ENCODE results near the gene KRT14. TPM values are rescaled to one million over a fixed set of nuclear protein-coding genes. Genes with fewer than 3 reads are reported as not detected.

The KRT14 gene
- total RNA-seq, result 1 to 10 TPM in 1 of 2 donors, not detected in 1; 2.3 TPM

DNA sequence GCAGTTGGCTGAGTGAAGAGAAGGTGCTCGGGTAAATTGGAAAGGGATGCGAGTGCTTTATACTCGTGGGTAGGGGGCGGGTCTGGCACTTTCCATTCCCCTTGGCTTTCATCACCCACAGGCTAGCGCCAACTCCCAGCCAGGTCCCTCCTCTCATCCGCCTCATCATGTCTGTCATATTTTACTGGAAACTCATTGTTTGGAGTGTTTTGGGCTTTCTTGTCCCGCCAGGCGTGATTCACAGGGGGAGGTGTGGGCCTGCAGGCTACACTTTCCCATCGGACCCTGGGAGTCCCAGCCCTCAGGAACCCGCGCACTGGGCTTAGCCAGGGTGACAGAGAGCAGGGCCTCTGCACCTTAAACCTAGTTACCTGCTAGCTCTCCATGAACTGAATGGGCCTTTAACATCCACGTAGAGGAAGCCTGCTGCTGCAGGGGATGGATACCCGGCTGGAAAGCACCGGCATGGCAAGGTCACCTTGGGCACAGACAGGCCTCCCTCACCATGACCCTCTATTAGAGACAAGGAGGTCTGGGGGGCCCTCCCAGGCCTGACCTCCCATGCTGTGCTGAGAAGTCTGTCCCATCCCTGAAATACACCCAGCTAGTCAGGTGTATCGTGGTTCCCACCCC, at the start of gene KRT14:
TSS of gene KRT14 (minus strand) at position 33 of the 633 bp plus-strand sequence. CDS start 61 bp downstream, outside the sequence.
- intact Hi-C loops (cut with DNase I), result no loop called here
- Histone ChIP-seq H3K36me3 (replicated peaks in 1 of 2; ENCODE audit: insufficient read depth in 1 of 2, low read depth in 2 of 2) (no peaks in the 10 kb centered on the region), H3K4me3 (no peak within 1 kb of the TSS), H3K9me3 (no peaks in the 10 kb centered on the region), H3K27me3 (no peaks in the 10 kb centered on the region), H3K27ac (no peak within 1 kb of the TSS), H3K4me1 (no peaks in the 10 kb centered on the region)
- DNase-seq (no peak), ATAC-seq (no peak)
- WGBS, 2 donors, result 71 to 74% methylated on average over 15 of the region's 15 CpGs
- no peak for TF ChIP-seq CTCF (IDR thresholded peaks at IDR 0.05)
- no peak for TF ChIP-seq POLR2A (IDR thresholded peaks at IDR 0.05)

GRCh38 chr17:41635121-41636097, 48.7 kb upstream of the KRT14 start:
- Histone ChIP-seq H3K27me3 (no peaks in the 10 kb centered on the region), H3K4me1 (peaks cover 14% of the 10 kb centered on the region), H3K4me3 (no peak overlapping the region), H3K36me3 (replicated peaks in 1 of 2; ENCODE audit: insufficient read depth in 1 of 2, low read depth in 2 of 2) (no peaks in the 10 kb centered on the region), H3K9me3 (no peaks in the 10 kb centered on the region), H3K27ac (no peak overlapping the region)
- ATAC-seq (peak; percentile 49), DNase-seq (peak; percentile 40 to 72 (median 50))
- TF ChIP-seq POLR2A (IDR thresholded peaks at IDR 0.05) (no peak), CTCF (IDR thresholded peaks at IDR 0.05) (no peak)
- 34% methylated on average over 11 to 27 of the region's 28 CpGs for WGBS, 2 donors
- intact Hi-C loops (cut with DNase I), result no loop called here

GRCh38 chr17:41634639-41635038, 47.9 kb upstream of the KRT14 start:
- Histone ChIP-seq H3K27ac (no peak overlapping the region), H3K4me1 (peaks cover 14% of the 10 kb centered on the region), H3K27me3 (no peaks in the 10 kb centered on the region), H3K9me3 (no peaks in the 10 kb centered on the region), H3K36me3 (replicated peaks in 1 of 2; ENCODE audit: insufficient read depth in 1 of 2, low read depth in 2 of 2) (no peaks in the 10 kb centered on the region), H3K4me3 (no peak overlapping the region)
- peak; percentile 37 for ATAC-seq
- DNase-seq, result no peak
- WGBS, 2 donors, result 60 to 78% methylated on average over 4 to 7 of the region's 7 CpGs
- intact Hi-C loops (cut with DNase I), result no loop called here
- no peak for TF ChIP-seq POLR2A (IDR thresholded peaks at IDR 0.05)
- TF ChIP-seq CTCF (IDR thresholded peaks at IDR 0.05), result no peak

DNA sequence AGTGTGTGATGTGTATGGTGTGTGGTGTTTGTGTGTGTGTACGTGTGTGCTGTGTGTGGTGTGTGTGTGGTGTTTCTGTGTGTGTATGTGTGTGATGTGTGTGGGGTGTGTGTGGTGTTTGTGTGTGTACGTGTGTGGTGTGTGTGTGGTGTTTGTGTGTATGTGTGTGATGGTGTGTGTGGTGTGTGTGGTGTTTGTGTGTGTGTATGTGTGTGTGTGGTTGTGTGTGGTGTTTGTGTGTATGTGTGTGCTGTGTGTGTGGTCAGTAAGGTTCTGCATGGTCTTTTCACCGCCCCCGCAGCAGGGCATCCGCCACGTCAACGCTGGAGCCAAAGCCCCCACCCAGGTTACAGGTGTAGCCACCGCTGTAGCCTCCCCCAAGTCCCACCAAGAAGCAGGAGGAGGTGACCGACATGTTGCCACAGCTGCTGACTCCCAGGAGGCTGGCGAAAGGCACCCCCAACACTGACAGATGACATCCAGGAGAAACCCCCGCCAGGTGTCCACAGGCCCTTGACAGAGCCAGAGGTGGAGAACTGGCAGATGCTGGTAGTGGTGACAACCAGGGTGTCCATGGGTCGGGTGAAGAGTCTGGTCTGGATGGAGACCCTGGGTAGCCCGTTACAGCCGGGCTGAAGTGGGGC, 47.0 kb upstream of the KRT14 start:
- DNase-seq (no peak), ATAC-seq (no peak)
- no peaks in the 10 kb centered on the region for H3K27me3 ChIP-seq
- 89 to 90% methylated on average over 6 to 13 of the region's 14 CpGs for WGBS, 2 donors
- intact Hi-C loops (cut with DNase I), result no loop called here
- H3K27ac ChIP-seq, result no peak overlapping the region
- no peak for TF ChIP-seq CTCF (IDR thresholded peaks at IDR 0.05)
- no peak for TF ChIP-seq POLR2A (IDR thresholded peaks at IDR 0.05)
- H3K4me1 ChIP-seq, result peaks cover 14% of the 10 kb centered on the region
- no peaks in the 10 kb centered on the region for H3K9me3 ChIP-seq
- H3K4me3 ChIP-seq, result no peak overlapping the region
- no peaks in the 10 kb centered on the region for H3K36me3 ChIP-seq (replicated peaks in 1 of 2; ENCODE audit: insufficient read depth in 1 of 2, low read depth in 2 of 2)

Measured in body of pancreas (tissue), 4 donors.